LNCAP (cell line): ENCODE results near the gene C1QL1.

Experiments
- TF ChIP-seq, protein P1 (sequence below): fragments of 450-650 bp; IDR thresholded peaks from 2 replicates; pipeline ENCODE4 v1.5.1; 2017; ENCODE audit warnings: mild to moderate bottlenecking

C1QL1 gene

DNA sequence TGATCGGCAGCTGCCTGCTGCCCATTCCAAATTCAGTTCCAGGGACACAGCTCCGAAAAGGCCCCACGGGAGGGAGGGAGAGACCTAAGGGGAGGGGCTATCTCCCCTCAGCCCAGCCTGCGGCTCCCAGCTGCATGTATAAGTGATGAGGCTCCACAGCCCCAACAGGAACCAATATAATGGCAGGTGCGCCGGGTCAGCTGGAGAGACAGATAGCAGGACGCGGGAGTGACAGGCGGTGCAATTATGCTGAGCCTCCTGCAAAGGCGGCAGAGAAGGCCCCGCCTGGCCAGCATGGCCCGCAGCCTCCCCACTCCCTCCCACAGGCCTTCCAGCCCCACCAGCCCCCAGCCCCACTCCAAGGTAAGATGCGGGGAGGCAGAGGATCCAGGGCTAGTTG, 8.1 kb upstream of the C1QL1 start:
- TF ChIP-seq, protein P1, sequence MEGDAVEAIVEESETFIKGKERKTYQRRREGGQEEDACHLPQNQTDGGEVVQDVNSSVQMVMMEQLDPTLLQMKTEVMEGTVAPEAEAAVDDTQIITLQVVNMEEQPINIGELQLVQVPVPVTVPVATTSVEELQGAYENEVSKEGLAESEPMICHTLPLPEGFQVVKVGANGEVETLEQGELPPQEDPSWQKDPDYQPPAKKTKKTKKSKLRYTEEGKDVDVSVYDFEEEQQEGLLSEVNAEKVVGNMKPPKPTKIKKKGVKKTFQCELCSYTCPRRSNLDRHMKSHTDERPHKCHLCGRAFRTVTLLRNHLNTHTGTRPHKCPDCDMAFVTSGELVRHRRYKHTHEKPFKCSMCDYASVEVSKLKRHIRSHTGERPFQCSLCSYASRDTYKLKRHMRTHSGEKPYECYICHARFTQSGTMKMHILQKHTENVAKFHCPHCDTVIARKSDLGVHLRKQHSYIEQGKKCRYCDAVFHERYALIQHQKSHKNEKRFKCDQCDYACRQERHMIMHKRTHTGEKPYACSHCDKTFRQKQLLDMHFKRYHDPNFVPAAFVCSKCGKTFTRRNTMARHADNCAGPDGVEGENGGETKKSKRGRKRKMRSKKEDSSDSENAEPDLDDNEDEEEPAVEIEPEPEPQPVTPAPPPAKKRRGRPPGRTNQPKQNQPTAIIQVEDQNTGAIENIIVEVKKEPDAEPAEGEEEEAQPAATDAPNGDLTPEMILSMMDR = no peak

DNA sequence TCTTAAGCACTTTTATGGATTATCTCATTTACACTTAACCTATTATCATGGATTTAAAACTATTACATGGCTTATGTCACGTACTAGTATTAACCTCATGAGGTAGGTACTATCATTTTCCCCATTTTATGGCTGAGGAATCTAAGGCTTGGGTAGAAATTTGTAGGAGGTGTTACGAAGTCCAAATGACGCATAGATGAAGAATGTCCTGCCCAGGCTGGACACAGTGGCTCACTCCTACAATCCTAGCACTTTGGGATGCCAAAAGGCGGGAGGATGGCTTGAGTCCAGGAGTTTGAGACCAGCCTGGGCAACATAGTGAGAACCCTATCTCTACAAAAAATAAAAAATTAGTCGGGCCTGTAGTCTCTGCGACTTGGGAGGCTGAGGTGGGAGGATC, 4.8 kb upstream of the C1QL1 start:
- TF ChIP-seq, protein P1 = no peak

DNA sequence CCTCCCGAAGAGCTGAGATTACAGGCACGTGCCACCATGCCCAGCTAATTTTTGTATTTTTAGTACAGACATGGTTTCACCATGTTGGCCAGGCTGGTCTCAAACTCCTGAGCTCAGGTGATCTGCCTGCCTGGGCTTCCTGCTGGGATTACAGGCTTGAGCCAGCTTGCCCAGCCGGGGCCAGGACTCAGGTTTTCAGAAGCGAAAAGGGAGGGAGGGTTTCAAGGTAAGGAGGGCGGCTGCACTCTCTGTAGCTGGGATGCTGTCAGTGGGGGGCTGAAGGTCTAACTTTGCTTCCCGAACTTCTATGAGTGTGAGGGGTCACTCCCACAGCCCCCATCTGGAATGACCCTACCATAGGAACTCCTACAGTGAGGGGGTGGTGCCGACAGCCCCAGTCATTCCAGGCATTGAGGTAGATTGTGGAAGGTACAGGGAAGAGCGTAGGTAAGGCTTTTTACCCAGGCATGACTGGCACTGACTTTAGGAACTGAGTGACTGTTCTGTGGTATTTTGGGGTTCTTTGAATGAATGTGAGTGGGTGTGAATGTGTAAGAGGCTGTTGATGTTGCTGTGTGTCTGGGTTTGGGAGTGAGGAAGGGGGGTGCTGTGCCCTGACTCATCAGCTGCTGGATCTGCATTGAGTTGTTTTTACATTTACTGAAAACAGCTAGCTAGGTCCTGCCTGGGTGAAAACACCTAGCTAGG, 3.8 kb upstream of the C1QL1 start:
- TF ChIP-seq, protein P1 = no peak

DNA sequence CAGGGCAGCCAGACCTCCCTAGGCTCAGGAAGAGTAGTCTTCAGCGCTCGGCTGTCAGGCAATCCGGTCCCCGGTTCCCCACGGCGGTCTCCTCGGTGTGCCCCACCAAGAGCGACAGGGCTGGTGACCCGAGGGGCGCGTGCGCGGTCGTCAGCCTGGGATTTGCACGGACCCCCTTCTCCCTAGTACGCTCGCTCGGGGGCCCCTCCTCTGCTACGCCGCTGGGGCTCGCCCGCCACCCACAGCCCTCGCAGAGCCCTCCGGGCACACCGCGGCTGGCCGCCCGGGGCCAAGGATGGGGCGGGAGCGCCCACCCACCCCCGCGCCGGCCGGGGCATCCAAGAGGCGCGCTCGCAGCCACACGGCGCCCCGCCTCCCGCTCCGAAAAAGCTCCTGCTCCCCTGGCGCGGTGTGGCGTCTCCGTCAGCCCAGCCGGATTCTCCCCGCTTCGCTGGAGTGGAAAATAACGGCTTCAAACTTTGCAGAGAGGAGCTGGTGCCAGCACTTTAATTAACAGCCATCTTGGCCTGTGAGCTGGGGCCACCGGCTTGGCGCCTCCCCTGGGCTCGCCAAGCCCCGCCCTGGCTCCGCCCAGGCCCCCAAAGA, 2.1 kb upstream of the C1QL1 start:
- TF ChIP-seq, protein P1 = no peak

DNA sequence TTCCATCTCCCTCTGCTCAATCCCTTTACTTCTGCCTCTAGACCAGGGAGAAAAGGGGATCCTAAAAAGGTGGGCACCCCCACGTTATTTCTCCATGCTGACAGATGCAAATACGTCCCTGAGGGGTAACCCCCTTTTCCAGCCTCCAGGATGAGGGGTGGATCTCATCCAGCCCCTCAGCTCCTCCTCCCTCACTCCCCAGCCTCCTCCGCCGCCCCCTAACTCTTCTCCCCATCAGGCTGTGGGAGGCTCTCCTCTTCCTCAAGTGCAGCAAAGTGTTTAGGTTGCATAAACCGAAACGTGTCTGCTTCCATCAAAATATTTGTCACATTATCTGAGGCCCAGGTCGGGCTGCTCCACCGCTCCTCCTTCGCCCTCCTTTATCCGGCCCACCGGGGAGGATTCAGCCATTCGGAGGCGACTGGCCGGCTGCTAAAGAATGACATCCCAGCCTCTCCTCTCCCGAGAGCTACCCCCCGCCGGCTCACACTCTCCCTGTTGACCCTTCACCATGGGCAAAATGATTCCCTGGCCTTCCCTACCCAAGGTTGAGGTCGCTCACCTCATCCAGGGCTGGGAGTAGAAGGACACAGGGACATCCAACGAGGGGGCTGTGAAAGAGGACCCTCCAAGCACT, 1.2 kb upstream of the C1QL1 start:
- TF ChIP-seq, protein P1 = no peak

DNA sequence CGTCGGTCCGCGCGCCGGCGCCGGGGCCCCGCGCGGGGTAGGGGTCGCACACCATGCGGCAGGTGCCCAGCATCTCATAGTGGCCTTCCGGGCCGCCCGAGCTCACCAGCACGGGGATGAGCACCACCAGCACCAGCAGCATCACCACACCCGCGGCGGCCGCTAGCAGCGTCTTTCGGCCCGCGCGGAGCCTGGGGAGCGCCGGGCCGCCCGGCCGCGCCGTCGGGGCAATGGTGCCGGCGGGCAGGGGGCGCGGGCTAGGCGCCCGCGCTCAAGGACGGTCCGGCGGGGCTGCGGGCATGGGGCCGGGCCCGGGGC, 237 bp downstream of the C1QL1 start:
- TF ChIP-seq, protein P1 = no peak

DNA sequence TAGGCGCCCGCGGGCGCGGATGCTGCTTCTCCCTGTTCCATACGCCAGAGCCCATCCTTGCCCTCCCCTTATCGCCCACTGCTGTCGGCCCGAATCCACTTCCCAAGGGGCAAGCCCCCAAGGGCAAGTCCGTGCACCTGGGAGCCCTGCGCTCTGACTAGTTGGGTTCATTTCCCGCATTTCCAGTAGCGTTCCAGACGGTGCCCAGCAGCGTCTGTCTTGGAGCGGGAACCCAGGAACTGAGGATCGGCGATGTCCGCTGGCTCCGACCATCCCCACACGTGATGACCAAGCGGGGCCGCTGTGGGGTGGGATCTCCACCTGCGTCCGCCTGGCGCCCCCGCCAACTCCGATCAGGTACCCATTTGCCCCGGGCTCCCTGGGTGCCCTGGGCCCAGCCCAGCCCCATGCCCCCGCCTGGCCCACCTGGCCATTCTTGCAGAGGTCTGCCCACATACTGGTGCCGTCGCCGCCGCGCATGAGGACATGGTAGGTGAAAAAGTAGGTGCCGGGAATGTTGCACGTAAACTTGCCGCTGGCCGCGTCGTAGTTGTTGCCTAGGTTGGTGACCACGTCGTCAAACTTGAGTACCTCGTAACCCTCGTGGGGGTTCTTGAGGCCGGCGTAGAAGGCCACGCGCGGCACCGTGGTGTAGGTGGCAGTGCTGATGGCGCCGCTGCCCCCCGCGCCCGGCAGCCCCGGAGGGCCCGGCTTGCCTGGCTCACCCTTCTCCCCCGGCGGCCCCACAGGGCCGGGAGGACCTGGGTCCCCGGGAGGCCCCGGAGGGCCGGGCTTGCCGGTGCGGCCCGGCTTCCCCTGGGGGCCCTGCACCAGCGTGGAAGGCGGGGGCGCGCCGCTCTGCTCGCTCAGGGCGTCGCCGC, 837 bp downstream of the C1QL1 start:
- TF ChIP-seq, protein P1 = no peak
